ENCODE results near the gene KCNC3. TPM values are rescaled to one million over a fixed set of nuclear protein-coding genes. Genes with fewer than 3 reads are reported as not detected.

KCNC3 gene
- polyA plus RNA-seq, 3 donors from 2014 or later, result not detected

DNA sequence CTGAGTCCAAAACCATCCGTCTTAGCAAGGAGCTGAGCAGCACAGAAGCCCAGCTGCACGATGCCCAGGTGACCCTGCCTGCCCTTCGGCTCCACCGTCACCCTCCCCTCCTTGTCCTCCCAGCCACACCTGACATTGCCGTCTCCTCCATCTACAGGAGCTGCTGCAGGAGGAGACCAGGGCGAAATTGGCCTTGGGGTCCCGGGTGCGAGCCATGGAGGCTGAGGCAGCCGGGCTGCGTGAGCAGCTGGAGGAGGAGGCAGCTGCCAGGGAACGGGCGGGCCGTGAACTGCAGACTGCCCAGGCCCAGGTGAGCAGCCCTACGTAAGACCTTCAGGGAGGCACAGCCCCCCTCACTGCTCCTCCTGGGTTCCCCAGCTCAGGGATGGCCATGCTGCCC is 49.1 kb downstream of the KCNC3 start:
- Mint-ChIP-seq H3K4me3 (no peak overlapping the region), H3K36me3 (no peaks in the 10 kb centered on the region), H3K9me3 (peaks cover 0 to 2% (median 0%) of the 10 kb centered on the region in 6 donors), H3K27me3 (ENCODE audit: low read depth in 3 of 3) (peaks cover 0 to 7% (median 3%) of the 10 kb centered on the region in 3 donors), H3K4me1 (no peaks in the 10 kb centered on the region), H3K27ac (no peak overlapping the region)
- no peak for DNase-seq

DNA sequence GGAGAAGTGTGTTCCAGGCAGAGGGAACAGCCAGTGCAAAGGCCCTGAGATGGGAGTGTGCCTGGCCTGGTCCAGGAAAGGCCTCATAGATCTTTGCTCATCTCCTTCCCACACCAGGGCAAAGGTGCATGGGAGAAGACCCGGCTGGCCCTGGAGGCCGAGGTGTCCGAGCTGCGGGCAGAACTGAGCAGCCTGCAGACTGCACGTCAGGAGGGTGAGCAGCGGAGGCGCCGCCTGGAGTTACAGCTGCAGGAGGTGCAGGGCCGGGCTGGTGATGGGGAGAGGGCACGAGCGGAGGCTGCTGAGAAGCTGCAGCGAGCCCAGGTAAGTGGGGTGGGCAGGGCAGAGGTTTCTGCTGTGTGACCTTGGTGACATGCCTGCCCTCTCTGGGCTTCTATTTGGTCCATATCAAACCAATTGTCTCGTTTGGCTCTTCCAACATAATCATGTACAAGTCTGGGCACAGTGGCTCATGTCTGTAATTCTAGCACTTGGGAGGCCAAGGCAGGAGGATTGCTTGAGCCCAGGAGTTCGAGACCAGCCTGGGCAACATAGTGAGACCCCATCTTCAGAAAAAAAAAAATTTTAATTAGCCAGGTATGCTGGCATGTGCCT is 51.1 kb downstream of the KCNC3 start:
- no peak for DNase-seq
- Mint-ChIP-seq H3K36me3 (no peaks in the 10 kb centered on the region), H3K27ac (no peak overlapping the region), H3K4me3 (no peak overlapping the region), H3K27me3 (ENCODE audit: low read depth in 3 of 3) (peaks cover 0 to 4% (median 3%) of the 10 kb centered on the region in 3 donors), H3K4me1 (no peaks in the 10 kb centered on the region), H3K9me3 (no peaks in the 10 kb centered on the region)

DNA sequence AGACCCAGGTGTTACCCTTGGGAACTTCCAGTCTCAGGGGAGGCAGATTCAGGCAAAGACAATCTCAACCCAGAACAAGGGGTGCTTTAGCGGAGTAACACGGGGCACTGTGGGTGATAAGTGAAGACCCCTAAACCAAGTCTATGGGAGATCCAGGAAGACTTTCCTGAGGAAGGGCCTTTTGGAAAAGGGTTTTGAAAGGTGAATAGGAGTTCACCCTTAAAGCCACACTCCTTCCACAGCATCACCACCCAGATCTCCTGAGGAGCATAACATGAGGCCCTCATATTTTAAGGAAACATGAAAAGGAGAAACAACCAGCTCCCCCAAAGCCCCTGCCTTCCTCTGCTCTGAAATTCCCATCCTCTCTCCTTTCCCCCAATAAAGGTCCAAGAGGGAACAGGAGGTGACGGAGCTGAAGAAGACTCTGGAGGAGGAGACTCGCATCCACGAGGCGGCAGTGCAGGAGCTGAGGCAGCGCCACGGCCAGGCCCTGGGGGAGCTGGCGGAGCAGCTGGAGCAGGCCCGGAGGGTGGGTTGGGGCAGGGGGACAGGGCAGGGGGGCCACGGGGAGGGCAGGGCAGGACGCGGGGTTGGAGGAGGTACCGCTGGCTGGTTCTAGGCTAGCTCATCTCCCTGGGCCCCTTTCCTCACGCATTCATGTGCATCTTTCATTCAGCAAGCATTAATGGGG is 52.7 kb downstream of the KCNC3 start:
- Mint-ChIP-seq H3K27me3 (ENCODE audit: low read depth in 3 of 3) (peaks cover 0 to 4% (median 3%) of the 10 kb centered on the region in 3 donors), H3K36me3 (no peaks in the 10 kb centered on the region), H3K4me1 (no peaks in the 10 kb centered on the region), H3K27ac (peak overlapping the region in 1 of 6 donors; percentile 54), H3K4me3 (no peak overlapping the region), H3K9me3 (no peaks in the 10 kb centered on the region)
- no peak for DNase-seq

DNA sequence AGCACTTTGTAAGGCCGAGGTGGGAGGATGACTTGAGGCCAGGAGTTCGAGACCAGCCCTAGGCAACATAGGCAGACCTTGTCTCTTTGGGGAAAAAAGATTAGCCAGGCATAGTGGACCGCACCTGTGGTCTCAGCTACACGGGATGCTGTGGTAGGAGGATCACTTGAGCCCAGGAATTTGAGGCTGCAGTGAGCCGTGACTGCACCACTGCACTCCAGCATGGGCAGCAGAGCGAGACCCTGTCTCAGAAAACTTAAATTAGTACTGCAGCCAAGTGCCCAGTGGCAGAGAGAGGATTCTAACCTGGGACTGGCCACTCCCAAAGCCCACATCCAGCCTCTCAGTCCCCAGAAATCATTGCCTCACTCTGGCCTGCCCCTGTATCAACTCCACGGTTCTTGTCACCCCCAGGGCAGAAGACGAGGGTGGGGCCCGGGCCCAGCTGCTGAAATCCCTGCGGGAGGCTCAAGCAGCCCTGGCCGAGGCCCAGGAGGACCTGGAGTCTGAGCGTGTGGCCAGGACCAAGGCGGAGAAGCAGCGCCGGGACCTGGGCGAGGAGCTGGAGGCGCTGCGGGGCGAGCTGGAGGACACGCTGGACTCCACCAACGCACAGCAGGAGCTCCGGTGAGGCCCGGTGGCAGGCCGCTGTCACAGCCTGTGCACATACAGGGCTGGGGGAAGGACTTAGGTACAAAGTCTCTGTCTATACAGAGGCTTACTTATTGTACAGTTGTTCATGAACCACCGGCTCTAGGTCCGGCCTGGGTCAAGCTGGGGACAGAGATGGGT is 53.4 kb downstream of the KCNC3 start:
- H3K4me1 Mint-ChIP-seq, result no peaks in the 10 kb centered on the region
- H3K4me3 Mint-ChIP-seq, result no peak overlapping the region
- H3K36me3 Mint-ChIP-seq, result no peaks in the 10 kb centered on the region
- H3K27me3 Mint-ChIP-seq (ENCODE audit: low read depth in 3 of 3), result peaks cover 0 to 4% (median 3%) of the 10 kb centered on the region in 3 donors
- DNase-seq, result no peak
- no peaks in the 10 kb centered on the region for H3K9me3 Mint-ChIP-seq
- H3K27ac Mint-ChIP-seq, result no peak overlapping the region

DNA sequence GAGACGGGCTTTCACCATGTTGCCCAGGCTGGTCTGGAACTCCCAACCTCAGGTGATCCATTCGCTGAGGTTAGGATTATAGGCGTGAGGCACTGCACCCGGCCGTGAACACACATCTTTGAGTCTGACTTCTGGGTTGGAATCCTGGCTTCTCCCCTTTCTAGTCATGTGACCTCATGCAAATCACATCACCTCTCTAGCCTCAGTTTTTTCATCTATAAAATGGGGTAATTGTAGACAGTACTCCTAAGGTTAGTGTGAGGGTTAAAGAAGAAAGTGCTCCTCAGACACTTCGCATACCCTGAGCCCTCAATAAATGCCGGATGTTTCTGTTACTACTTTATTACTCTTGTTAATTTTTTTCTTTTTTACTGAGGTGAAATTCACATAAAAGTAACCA is 55.4 kb downstream of the KCNC3 start:
- Mint-ChIP-seq H3K27me3 (ENCODE audit: low read depth in 3 of 3) (peaks cover 2 to 4% (median 3%) of the 10 kb centered on the region in 3 donors), H3K9me3 (no peaks in the 10 kb centered on the region), H3K27ac (no peak overlapping the region), H3K36me3 (no peaks in the 10 kb centered on the region), H3K4me3 (no peak overlapping the region), H3K4me1 (no peaks in the 10 kb centered on the region)
- no peak for DNase-seq

DNA sequence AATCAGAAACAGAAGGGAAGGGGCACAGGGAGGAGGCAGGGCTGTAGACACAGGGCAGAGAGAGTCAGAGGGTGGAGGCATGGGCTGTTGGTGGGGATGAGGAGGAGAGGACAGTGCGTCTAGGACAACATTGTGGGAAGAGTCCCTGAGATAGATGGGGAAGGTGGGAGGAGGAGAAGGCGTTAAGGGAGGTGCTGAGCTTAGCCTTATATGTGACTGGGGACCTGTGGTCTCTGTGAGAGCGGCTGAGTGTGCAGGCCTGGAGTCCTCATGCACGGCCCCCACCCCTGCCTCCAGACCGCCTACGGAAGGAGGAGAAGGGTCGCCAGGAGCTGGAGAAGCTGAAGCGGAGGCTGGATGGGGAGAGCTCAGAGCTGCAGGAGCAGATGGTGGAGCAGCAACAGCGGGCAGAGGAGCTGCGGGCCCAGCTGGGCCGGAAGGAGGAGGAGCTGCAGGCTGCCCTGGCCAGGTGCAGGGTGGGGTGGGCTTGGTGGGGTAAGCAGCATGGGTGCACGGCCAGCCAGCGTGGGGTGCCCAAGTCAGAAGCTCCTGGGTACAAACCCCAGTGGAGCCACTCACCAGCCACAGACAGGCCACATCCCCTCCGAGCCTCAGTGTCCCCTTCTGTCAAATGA is 56.8 kb downstream of the KCNC3 start:
- DNase-seq, result no peak
- Mint-ChIP-seq H3K9me3 (peaks cover 0 to 1% (median 0%) of the 10 kb centered on the region in 6 donors), H3K36me3 (no peaks in the 10 kb centered on the region), H3K4me3 (no peak overlapping the region), H3K4me1 (no peaks in the 10 kb centered on the region), H3K27me3 (ENCODE audit: low read depth in 3 of 3) (peaks cover 4 to 5% (median 4%) of the 10 kb centered on the region in 3 donors), H3K27ac (no peak overlapping the region)

DNA sequence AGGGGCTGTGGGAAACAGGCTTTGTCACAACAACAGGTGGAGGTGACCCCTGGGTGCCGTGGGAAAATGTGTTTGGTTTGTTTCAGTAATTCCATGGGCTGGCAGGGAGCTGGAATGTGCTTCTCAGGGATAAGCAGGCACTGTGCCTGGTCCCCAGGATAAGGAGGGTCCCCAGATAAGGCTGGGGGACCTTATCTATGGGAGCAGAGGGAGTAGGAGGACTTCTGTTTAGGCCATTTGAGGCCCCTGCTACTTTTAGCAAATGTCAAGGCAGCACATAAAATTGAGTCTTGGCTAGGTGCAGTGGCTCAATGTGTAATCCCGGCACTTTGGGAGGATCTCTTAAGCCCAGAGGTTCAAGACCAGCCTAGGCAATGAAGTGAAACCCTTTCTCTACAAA is 59.5 kb downstream of the KCNC3 start:
- no peak overlapping the region for H3K4me3 Mint-ChIP-seq
- H3K27me3 Mint-ChIP-seq (ENCODE audit: low read depth in 3 of 3), result peaks cover 2 to 7% (median 2%) of the 10 kb centered on the region in 3 donors
- peaks cover 0 to 1% (median 0%) of the 10 kb centered on the region in 6 donors for H3K9me3 Mint-ChIP-seq
- DNase-seq, result no peak
- no peaks in the 10 kb centered on the region for H3K36me3 Mint-ChIP-seq
- H3K4me1 Mint-ChIP-seq, result no peaks in the 10 kb centered on the region
- H3K27ac Mint-ChIP-seq, result no peak overlapping the region

DNA sequence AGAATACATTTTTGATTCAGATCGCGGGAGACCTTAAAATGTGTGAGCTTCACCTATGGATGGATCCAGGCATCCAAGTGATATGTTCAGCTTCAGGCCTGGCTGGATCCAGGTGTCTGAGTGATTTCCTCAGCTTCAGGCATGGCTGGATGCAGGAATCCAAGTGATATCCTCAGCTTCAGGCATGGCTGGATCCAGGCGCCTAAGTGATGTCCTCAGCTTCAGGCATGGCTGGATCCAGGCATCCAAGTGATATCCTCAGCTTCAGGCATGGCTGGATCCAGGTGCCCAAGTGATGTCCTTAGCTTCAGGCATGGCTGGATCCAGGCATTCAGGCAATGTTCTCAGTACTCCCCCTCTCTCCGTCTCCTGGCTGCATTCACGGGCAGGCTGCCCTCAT is 60.7 kb downstream of the KCNC3 start:
- DNase-seq, result no peak

DNA sequence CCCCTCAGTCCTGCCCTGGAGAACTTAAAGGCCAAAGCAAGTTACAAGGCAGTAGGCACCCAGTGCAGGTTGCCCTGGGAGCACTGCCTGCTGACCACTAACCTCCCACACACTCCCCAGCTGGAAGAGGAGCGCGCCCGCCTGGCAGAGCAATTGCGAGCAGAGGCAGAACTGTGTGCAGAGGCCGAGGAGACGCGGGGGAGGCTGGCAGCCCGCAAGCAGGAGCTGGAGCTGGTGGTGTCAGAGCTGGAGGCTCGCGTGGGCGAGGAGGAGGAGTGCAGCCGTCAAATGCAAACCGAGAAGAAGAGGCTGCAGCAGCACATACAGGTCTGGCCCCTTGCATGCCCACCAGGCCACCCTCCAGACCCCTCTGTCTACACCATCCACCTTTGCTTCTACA is 61.1 kb downstream of the KCNC3 start:
- H3K36me3 Mint-ChIP-seq, result no peaks in the 10 kb centered on the region
- H3K9me3 Mint-ChIP-seq, result peaks cover 0 to 1% (median 0%) of the 10 kb centered on the region in 6 donors
- H3K4me3 Mint-ChIP-seq, result no peak overlapping the region
- peaks cover 2 to 10% (median 4%) of the 10 kb centered on the region in 3 donors for H3K27me3 Mint-ChIP-seq (ENCODE audit: low read depth in 3 of 3)
- H3K4me1 Mint-ChIP-seq, result no peaks in the 10 kb centered on the region
- H3K27ac Mint-ChIP-seq, result no peak overlapping the region
- DNase-seq, result no peak

More for the DNA sequence above, 60.7 kb downstream of the KCNC3 start:
- H3K36me3 Mint-ChIP-seq, result no peaks in the 10 kb centered on the region
- H3K4me1 Mint-ChIP-seq, result no peaks in the 10 kb centered on the region
- peaks cover 2 to 9% (median 4%) of the 10 kb centered on the region in 3 donors for H3K27me3 Mint-ChIP-seq (ENCODE audit: low read depth in 3 of 3)
- H3K4me3 Mint-ChIP-seq, result no peak overlapping the region
- no peak overlapping the region for H3K27ac Mint-ChIP-seq
- peaks cover 0 to 1% (median 0%) of the 10 kb centered on the region in 6 donors for H3K9me3 Mint-ChIP-seq

DNA sequence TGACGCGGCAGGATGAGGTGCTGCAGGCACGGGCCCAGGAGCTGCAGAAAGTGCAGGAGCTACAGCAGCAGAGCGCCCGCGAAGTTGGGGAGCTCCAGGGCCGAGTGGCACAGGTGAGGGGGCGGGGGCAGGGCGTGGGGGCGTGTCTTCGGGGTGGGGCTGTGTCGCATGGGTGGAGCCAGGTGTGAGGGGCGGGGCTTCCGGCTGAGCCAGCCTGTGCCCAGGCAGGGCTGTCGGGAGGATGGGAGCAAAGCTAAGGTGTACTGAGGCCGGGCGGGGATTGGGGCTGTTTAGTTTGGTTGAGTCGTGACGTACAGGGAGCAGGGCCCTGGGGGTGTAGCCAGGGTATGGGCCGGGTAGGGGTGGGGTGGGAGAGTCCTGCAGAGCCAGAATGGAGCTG is 62.3 kb downstream of the KCNC3 start:
- Mint-ChIP-seq H3K27me3 (ENCODE audit: low read depth in 3 of 3) (peaks cover 2 to 10% (median 4%) of the 10 kb centered on the region in 3 donors), H3K9me3 (peaks cover 0 to 1% (median 0%) of the 10 kb centered on the region in 6 donors), H3K4me3 (no peak overlapping the region), H3K27ac (no peak overlapping the region), H3K4me1 (no peaks in the 10 kb centered on the region), H3K36me3 (no peaks in the 10 kb centered on the region)
- DNase-seq, result no peak

DNA sequence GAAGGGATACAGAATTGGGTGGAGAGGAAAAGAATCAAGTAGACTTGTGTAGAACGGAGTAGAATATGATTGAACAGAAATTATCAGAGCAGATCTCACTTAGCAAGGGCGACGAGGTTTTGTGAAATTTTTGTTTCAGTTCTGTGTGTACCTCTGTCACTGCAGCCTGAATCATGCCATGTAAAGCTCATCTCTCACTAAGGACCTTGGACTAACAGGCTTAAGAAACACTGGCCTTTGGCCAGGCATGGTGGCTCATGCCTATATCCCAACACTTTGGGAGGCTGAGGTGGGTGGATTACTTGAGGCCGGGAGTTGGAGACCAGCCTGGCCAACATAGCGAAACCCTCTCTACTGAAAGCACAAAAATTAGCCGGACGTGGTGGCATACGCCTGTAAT is 63.1 kb downstream of the KCNC3 start:
- Mint-ChIP-seq H3K9me3 (peaks cover 0 to 1% (median 0%) of the 10 kb centered on the region in 6 donors), H3K4me1 (no peaks in the 10 kb centered on the region), H3K4me3 (no peak overlapping the region), H3K27me3 (ENCODE audit: low read depth in 3 of 3) (peaks cover 0 to 10% (median 4%) of the 10 kb centered on the region in 3 donors), H3K36me3 (no peaks in the 10 kb centered on the region), H3K27ac (no peak overlapping the region)
- no peak for DNase-seq

DNA sequence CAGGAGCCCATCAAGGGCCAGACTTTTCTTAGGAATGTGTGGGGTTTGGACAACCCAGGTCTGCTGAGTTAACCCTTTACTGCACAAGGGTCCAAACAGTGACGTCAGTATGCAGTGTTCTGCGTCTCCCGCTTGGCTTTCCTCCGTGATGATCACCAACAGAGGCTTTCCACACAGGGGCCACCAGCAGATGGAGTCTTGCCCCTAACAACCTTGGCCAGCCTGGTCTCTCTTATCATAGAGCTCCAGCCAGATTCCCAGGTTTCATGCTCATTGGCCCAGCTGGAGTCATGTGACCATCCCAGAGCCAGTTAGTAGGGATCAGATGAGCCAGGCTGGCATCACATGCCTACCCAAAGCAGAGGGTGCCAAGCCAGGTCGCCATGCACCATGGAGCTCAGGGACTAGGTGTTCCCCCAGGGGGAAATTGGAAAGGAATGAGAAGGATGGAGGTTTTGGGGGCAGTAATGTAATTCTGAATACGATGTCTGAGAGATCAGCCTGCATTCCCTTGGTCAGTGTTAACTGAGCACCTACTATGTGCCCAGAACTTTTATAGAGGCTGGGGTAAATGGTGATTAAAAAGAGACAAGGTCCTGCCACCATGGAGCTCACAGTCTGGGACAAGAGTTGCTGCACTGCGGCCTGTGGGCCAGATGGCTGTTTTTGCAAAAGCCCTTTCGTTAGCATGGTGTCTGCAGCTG is 64.5 kb downstream of the KCNC3 start:
- H3K36me3 Mint-ChIP-seq, result no peaks in the 10 kb centered on the region
- H3K4me3 Mint-ChIP-seq, result no peak overlapping the region
- H3K4me1 Mint-ChIP-seq, result no peaks in the 10 kb centered on the region
- H3K27ac Mint-ChIP-seq, result no peak overlapping the region
- no peak for DNase-seq
- H3K27me3 Mint-ChIP-seq (ENCODE audit: low read depth in 3 of 3), result peaks cover 0 to 7% (median 4%) of the 10 kb centered on the region in 3 donors
- peaks cover 0 to 1% (median 0%) of the 10 kb centered on the region in 6 donors for H3K9me3 Mint-ChIP-seq

DNA sequence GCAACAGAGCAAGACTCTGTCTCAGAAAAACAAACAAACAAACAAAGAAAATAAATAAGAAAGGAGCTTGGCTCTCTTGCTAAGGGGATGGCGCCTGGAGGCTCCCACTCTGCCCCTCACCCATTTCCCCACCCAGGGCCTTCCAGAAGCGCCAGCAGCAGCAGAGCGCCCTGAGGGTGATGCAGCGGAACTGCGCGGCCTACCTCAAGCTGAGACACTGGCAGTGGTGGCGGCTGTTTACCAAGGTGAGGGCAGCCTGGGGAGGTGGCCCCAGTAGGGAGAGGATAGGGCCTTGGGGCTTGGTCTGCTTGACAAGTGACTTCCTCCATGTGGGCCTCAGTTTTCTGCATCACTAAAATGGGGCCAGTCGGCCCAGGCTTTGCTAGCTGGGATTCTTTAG is 66.0 kb downstream of the KCNC3 start:
- Mint-ChIP-seq H3K36me3 (no peaks in the 10 kb centered on the region), H3K9me3 (no peaks in the 10 kb centered on the region), H3K27me3 (ENCODE audit: low read depth in 3 of 3) (peaks cover 0 to 7% (median 2%) of the 10 kb centered on the region in 3 donors), H3K4me1 (no peaks in the 10 kb centered on the region), H3K4me3 (no peak overlapping the region), H3K27ac (no peak overlapping the region)
- no peak for DNase-seq

All from immature natural killer cell (primary cell).